Activated CD4-positive, alpha-beta T cell treated with anti-CD3 and anti-CD28 coated beads, Interleukin-2, Interleukin-6, amounts not matched to agents 100 ng/mL and 50 ng/mL, durations not matched to agents 16 hours and 8 hours (primary cell): ENCODE measurements around the gene TMEM254.
"Not testable (repeated sequence)": the region's sequence is repeated elsewhere in the genome, so short reads cannot be mapped to it uniquely, and the experiment has no call there.

Experiments used
- DNase-seq: peaks from one replicate; pipeline ENCODE4 v3.0.0-alpha.2; 2020

Gene TMEM254

DNA sequence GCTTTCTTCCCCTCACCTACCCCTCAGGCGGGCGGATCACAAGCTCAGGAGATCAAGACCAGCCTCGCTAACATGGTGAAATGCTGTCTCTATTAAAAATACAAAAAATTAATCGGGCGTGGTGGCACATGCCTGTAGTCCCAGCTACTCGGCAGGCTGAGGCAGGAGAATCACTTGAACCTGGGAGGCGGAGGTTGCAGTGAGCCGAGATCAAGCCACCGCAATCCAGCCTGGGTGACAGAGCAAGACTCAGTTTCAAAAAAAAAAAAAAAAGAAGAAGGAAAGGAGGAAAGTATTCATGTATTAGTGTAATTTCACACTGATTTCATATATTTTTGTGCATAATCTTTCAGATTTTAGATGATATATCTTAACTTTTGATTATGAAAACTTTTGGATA lies 55.2 kb downstream of the TMEM254 start:
- not testable (repeated sequence) for DNase-seq

DNA sequence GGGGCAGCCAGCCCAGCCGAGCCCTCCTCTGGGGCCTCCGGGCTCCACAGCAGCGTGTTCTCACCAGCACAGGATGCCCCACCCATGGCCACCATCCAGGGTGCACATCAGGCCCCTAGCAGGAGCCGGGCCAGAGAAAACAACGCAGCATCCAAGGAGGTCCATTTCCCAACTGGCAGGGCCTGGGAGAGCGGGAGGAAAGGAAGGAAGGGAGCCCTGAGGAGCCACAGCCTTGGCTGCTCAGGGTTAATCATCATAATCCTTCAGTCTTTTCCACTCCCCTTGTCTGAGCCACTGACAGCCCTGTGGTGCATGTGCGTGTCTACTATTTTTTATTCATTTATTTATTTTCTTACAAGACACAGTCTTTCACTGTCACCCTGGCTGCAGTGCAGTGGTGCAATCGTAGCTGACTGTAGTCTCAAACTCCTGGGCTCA lies 57.7 kb downstream of the TMEM254 start:
- no peak for DNase-seq

DNA sequence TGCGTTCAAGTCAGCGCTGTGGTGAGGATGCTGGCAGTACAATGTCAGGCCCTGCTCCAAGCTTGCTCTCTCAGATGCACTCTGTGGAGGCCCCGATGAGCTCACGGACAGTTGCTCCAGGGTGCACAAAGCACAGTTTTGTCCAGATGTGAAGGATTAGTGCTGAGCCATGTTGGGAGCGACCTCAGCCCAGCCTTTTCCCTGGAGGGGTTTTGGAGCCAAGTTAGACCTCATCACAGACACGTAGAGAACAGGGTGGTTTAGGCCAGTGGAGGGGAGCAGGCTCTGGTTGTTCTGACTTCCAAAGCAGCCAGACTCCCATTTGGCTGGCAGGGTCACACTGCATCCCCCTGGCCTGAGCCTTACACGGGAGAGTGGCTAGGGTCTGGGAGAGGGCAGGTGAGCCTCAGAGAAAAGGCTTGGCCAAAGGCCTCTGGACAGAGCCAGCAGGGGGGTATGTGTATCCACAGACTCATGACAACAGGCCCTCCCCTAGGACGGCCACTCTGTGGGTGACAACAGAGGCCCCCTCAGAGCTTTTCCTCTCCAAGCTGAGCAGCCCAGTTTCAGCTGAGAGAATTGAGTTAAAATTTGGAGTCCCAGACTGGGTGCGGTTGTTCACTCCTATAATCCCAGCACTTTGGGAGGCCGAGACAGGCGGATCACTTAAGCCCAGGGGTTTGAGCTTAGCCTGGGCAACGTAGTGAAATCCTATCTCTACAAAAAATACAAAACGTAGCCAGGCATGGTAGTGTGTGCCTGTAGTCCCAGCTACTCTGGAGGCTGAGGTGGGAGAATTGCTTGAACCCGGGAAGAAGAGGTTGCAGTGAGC lies 58.8 kb downstream of the TMEM254 start:
- no peak for DNase-seq

DNA sequence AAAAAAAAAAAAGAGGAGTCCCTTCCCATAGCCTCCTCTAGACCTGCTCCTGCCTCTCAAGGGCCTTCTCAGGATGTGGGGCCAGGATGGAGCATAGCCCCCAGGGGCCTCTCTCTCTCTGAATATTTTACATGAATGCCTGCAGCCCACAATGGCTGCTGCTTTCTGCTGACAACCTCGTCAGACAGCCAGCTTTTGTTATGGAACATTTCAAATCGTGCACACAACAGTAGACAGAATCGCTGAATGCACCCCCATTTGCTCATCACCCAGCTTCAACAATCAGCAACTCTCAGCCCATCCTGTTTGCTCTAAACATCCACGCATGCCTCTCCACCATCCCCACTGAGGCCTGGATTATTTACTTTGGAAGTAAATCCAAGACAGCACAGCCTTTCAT lies 59.5 kb downstream of the TMEM254 start:
- DNase-seq, result no peak

DNA sequence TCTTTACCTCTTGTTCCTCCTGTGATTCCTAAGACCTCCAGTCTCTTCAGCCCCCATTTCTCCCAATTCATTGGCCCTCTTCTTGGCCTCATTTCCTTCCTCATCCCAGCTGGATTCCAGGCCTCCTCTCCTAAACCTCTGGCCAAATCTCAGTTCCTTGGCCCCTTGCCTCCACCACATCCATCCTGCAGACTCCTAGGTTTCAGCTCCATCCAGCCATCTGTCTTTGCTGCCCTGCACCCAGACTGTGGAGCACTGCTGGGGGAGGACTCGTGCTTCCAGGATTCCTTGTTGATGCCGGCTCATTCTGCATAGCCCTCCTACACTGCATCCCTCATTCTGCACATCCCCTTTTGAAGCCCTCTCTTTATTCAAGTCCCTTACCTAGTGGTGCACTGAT lies 60.8 kb downstream of the TMEM254 start:
- no peak for DNase-seq

DNA sequence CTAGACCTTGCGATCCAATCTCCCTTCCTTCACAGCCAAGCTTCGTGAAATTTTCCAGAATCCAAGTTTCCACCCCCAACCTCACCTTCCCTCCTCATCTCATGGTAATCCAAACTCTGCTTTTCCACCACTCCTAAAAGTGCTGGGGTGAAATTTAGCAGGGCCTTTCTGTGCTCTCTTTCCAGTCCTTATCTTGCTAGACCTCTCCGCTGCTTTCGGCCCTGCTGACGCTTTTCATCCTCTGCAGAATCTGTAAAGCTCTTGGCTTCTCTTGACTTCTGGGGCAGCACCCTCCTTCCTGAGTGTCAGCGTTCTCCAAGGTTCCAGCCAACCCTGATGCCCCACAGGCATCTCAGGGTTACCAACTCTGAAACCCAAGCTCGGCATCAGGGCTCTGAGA lies 61.8 kb downstream of the TMEM254 start:
- no peak for DNase-seq

DNA sequence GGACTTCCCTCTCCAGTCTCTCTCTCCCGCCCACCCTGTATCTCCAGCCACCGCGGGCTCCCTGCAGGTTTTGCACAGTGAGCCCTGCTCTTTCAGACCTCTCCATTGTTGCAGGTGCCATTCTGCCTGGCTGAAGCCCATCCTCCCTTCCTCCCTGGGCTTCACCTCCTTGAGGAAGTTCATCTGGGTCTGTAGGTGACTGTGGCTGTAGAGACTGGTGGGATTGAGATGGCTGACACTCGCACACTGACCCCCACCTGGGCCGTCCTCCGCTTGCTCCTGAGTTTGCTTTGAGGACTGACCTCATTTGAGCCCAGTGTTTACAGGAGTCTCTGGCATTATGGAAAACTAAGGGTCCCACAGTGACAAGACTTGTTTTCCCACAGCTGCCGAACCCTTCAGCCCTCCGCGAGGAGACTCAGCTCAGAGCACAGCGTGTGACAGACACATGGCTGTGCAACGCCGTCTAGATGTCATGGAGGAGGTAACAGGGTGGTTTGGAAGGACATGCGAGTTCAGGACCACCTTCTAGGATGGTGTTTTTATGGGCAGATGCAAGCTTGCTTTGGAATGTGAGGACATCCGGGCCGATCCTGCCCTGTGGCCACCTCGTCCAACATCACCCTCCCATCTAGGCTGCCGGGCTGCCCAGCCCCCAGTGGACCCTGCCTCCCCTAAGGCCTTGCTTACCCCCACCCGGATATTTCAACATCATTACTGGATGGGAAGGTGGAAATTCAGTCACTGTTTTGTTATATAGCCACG lies 63.4 kb downstream of the TMEM254 start:
- no peak for DNase-seq
